ENCODE results near the gene CSPG4.

The CSPG4 gene

DNA sequence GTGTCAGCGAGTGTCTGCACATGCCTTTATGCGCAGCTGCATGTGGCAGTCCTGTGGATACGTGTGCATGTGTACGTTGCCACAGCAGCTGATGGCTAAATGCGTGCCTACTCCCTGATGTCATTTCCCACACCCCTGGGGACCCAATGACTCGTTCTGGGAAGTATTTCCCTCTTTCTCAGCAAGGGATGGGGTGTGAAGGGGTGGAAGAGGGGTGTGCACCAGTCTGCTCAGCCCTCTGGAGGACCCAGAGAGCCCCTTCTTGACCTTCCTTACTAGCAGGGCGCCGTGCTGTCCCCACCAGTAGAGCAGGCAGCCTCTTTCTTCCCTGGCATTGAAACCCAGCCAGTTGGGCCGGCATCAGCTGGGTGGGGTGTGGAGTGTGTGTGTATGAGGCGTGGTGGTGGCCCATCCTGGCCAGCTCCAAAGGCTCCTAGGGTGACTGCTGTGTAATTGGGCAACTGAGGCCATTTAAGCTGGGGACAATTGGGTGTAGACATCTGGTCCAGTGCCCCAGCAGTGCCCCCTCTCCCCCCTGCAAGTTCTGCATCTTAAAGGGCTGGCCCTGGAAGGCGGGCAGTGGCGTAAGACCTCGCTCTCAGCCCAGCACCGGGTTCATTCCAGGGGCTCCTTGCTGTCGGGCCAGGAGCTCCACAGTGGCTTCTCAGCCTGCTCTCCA, 45.7 kb downstream of the CSPG4 start:
- no peak for DNase-seq

DNA sequence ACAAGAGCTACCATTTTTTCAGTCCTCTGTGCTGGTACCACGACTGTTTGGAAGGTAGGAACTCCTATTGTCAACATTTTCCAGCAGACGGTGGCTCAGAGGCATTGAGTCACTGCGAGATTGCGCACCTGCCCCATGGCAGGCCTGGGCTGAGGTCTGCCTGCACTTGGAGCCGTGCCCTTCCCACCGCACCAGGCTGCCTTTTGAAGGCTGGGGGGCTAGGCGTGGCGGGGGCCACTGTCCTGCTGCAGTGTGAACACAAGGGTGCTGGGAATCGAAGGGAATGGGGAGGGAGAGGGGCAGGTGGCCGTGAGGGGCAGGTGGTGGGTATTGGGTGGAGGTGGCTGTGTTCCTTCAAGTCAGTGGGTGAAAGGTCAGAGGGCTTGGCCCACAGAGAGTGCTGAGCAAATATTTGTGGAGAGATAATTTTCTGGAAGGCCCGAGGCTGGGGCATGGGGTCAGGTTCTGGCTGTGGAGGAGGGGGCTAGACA, 48.7 kb downstream of the CSPG4 start:
- DNase-seq, result no peak

DNA sequence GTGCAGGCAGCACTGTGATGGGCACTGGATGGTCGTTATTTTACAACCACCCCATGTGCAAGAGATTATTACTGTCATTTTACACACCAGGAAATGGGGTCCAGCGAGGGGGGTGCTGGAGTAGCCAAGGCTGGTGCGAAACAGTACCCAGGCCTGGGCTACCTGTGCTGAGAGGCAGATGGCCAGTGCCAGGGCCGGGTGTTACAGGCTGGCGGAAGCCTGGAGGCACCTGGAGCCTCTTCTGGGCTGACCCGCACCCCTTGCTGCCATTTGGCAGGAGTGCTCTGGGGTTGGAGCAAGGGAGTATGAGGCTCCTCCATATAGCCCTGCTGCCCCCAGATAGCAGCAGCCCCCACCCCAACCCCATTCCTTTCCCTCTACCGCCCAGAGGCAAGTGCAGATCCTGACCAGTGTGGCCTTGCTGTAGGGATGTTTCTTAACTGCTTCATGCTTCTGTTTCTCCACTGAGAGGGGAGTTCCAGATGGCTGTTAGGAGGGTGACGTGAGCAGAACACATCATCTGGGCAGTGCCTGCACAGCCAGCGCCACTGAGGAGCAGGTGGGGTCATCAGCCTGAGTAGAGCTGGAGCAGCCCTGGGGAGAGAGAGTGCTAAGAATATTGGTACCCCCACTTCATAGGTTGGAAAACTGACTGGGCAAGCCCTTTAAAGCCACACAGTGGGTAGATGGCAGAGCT, 49.7 kb downstream of the CSPG4 start:
- no peak for DNase-seq

DNA sequence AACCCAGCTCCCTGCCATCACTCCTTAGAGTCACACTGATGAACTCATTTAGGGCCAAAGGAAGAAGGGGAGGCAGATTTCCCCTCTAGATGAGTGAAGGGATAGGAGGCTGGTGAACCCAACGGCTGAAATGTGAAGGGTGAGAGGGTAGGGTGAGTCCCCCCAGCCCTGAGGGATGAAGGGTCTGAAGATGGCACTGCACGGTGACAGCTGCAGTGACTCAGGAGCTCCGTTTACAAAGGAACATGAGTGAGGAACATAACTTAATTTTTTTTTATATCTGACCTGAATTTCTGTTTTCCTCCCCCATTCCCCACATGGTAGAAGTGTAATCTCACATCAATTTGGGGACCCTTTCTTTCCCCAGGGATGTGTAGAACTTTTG, 50.9 kb downstream of the CSPG4 start:
- DNase-seq, result no peak

DNA sequence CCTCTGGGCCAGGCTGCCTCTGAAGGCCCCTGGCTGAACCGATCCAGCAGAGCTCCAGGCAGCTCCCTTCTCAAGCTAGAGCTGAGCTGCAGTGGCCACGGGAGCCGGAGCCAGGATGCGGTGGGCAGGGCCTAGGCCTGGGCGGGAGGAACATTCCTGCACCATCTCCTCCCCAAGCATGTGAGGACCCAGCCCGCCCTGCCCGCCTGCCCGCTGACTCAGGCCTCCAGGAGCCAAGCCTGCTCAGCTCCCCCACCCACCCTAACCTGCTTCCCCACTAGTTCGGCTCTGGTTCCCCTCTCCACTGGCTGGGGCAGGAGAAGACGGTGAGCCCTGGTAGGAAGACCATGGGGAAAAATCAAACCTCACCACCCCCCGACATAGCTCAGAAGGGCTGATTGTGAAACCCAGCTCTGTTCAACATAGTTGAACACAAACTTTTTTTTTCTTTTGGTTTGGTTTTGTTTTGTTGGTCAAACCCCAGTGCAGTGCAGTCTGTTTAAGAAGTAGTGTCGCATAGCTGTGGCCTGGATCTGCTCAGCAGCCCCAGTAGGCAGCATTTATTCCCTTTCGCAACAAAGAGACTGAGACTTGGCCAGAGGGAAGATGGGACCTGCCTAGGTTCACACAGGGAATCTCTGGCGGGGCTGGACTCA, 51.4 kb downstream of the CSPG4 start:
- no peak for DNase-seq

DNA sequence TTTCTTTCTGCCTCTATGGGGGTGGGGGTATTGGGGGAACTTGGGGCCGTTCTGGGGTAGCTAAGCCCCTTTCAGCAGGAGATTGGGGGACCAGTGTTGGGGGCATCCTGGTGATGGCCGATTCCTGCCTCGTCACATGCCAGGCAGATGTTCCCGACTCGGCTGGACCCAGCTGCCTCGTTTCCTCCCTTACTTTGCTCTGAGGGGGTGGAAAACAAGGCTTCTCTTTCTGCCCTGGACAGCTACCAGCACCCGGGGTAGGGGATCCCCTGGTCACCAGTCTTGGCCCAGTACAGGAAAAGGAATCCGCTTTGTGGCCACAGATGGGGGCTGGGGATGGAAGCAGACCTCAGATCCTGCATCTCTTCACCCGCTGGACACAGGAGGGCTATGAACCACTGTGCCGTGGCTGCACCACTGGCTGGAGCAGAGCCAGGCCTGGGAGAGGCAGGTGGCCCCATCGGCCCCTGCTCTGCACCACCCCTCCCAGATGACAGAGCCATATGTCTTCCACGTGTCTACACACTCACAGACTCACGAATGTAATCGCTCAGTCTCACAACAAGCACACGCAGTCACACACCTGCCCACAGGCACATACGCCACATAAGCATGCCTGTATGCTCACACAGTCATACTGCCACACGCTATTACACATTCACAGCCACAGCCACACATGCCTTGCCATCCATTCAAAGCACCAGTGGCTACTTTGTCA, 52.6 kb downstream of the CSPG4 start:
- no peak for DNase-seq

DNA sequence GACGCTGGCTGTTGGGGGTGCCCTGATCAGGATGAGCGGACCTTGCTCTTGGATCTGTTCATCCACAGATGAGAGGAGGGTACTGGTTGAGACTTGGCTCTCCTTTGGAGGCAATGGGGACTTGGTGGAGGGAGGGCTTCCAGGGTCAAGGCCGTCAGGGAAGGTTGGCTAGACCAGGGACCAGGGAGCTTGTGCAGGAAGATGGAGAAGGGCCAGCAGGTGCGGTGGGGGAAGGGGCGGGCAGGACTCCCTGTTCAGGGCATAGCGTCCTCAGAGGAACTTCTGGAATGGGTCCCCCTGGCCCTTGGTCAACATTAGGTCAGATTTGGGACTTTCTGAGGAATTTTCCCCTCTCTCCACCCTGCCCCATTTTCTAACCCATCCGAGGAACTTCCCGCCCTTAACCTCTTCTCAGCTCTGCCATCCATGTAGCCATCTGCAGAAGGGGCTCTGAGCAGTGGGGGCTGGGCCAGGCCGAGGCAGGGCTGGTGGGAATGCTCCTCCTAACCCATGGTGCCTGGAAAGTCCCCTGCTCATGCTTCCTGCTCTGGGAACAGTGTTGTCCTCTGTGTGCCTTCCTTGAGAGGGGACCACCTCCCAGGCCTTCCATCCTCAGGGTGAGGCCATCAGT, 53.4 kb downstream of the CSPG4 start:
- no peak for DNase-seq

DNA sequence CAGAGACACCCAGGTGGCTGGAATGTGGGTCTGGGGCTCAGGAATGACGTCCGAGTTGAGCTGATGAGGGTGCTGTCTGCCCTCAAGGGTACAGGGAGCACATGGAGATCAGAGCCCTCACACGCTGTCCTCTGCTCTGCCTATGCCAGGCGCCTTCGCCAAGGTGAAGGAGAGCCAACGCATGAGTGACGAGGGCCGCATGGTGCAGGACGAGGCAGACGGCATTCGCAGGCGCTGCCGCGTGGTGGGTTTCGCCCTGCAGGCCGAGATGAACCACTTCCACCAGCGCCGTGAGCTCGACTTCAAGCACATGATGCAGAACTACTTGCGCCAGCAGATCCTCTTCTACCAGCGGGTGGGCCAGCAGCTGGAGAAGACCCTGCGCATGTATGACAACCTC, 55.8 kb downstream of the CSPG4 start:
- no peak for DNase-seq

DNA sequence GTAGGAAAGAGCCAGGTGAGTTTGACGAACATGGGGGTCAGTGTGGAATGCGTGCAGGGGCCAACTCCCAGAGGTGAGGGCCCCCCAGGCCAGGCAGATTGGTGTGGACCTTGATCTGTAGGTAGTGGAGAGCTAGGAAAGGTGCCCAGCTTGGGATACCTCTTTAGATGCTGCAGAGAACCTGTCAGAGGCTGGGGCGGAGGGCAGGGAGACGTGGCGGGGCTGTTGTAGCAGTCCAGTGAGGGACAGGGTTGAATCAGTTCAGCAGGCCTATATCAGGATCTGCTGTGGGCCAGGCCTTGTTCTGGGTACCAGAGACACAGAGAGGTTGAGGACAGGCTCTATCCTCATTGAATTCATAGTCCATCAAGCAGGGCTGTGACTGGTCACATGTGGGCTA, 56.3 kb downstream of the CSPG4 start:
- no peak for DNase-seq

DNA sequence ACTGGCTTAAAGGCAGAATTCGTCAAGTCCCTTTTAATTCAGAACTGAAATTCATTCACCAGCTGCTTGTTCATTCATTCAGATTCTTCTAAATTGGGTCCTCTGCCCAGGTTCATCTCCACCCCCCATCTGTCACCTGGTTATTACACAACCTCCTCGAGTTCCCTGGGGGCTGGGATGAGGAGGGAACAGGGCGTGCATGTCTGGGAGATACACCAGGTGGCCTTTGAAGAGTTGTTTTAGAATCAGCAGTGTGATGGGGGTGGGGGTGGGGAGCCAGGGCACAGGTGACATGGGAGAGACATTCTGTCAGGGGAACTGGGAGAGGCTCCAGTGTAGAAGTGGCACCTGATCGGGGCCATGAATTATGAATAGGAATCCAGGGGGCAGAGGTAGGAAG, 56.7 kb downstream of the CSPG4 start:
- DNase-seq, result peak; percentile 58

DNA sequence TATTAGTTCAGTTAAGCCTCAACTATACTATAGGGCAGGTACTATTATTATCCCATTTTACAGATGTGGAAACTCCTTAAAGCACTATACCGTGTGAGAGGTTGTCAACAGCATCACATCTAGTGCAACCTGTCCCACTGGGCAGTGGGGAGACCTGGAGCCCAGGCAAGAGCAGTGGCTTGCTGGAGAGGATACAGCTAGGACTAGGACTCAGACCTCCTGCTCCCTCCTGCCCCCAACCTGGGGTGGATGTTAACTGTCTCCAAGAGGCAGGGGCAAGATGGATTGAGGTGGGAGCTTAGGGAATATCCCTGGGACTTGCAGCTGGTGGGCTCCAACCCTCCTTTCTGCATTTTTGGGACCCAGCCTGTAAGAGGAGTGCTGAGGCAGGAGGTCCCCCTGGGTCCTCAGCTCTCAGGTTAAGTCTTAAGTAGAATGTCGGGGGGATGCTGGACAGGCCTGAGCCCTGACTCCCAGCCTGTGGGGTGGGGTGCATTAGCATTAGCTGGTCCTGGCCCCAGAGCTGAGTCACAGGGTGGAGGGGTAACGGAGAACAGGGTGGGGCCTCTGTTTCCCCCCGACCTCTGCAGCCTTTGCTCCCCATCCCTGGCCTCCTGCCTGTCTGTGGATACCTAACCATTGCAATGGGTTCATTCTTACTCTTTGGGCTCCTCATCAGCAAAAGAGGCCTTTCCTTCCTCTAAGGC, 58.3 kb downstream of the CSPG4 start:
- no peak for DNase-seq

DNA sequence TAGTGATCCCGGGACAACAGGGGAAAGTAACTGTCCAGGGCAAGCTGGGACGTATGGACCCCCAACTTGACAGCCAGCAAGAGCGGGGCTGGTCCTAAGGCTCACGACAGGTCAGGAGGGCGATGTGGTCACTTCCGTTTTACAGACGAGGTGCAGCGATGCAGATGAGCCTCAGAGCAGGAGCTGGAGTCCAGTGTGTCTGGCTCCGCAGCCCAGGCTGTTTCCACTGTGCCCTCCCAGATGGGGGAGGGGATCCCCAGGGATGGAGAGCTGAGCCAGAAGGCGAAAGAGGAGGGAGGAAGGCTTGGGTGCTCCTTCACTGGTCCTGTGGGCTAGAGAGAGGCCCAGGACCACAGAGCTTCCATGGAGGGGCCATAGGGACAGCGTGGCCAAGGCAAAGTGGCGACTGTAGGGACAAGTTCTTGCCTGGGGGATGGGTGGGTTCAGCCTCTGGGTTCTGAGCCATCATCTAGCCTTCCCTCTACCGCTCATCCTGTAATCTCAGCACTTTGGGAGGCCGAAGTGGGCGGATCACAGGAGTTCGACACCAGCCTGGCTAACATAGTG, 59.2 kb downstream of the CSPG4 start:
- no peak for DNase-seq

DNA sequence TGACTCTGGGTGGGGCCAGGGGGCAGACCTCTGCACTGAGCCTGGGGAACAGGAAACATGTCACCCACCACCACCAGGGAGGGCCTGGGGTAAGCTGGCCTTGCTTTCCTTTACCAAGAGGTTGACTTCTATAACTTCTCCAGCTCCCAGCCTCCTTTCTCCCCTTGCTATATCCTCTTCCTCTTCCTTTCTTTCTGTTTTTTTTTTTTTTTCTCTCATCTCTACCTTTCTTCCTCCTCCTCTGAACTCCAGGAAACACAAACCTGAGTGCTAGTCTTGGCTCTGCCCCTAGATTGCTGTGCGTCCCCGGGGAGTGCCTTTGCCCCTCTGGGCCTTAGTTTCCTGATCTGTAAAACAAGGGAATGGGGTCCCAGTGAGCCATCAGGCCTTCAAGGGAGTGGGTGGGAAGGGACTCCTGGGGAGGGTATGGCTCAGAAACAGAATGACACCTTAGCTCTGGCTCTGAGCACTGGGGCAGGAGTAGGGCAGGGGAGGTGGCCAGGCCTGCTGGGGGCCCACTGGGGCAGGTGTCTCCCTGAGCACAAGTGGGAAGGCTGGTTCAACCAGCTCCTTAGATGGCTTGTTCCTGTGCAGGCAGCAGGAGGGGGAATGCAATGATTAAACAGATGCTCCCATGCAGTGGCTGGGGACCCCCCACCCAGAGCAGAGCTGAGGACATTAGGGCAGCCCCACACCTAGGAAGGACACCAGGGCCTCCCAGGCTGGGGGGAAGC, 60.7 kb downstream of the CSPG4 start:
- no peak for DNase-seq

DNA sequence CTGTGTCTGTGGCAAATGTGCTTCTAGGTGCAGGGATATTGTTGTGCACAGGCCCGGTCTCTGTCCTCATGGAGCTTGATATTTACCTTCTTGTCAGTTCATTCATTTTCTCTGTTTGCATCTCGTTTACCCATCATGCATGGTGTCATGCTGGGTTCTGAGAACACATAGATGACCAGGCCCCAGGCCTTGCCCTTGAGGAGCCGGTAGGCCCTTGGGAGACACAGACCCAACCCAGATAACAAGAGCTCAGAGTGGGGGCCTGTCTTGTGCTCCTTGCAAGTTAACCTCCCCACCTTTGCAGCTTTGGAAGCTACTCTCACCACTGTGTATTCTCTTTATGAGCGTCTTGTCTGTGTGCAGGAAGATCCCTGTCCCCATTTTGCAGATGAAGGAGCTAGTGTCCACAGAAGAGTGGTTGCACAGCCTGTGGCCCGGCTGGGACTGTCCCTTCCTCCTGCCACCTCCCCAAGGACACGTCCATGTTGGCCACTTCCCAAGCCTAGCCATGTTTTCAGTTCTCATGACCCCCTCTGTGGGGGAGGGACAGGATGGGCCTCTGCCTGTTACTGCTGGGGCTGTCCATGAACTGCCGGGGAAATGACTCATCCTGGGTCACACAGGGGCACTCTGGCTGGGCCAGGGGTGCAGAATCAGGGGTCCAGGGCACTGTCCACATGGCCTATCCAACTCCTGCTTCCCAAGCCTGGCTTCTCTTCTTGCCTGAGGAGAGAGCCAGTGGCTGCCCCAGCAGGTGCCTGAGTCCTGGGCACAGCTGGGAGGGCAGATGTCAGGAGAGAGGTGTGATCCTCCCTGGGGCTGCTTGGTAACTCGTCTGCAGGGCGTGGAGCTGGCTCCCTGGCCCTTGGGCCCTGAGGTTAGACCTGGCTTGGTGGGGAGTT, 61.5 kb downstream of the CSPG4 start:
- DNase-seq, result no peak

DNA sequence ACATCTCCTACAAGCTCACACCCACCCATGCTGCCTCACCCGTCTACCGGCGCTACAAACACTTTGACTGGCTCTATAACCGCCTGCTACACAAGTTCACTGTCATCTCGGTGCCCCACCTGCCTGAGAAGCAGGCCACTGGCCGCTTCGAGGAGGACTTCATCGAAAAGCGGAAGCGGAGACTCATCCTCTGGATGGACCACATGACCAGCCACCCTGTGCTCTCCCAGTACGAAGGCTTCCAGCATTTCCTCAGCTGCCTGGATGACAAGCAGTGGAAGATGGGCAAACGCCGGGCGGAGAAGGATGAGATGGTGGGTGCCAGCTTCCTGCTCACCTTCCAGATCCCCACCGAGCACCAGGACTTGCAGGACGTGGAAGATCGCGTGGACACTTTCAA, 62.8 kb downstream of the CSPG4 start:
- DNase-seq, result no peak

DNA sequence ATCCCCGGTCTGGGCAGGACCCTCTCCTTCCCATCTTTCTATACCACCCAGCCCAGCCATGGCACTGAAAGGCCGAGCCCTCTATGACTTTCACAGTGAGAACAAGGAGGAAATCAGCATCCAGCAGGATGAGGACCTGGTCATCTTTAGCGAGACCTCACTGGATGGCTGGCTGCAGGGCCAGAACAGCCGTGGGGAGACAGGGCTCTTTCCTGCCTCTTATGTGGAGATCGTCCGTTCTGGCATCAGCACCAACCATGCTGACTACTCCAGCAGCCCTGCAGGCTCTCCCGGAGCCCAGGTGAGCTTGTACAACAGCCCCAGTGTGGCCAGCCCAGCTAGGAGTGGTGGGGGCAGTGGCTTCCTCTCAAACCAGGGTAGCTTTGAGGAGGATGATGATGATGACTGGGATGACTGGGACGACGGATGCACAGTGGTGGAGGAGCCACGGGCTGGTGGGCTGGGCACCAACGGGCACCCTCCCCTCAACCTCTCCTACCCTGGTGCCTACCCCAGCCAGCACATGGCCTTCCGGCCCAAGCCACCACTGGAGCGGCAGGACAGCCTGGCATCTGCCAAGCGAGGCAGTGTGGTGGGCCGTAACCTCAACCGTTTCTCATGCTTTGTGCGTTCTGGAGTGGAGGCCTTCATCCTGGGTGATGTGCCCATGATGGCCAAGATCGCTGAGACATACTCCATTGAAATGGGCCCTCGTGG, 63.4 kb downstream of the CSPG4 start:
- DNase-seq, result no peak

DNA sequence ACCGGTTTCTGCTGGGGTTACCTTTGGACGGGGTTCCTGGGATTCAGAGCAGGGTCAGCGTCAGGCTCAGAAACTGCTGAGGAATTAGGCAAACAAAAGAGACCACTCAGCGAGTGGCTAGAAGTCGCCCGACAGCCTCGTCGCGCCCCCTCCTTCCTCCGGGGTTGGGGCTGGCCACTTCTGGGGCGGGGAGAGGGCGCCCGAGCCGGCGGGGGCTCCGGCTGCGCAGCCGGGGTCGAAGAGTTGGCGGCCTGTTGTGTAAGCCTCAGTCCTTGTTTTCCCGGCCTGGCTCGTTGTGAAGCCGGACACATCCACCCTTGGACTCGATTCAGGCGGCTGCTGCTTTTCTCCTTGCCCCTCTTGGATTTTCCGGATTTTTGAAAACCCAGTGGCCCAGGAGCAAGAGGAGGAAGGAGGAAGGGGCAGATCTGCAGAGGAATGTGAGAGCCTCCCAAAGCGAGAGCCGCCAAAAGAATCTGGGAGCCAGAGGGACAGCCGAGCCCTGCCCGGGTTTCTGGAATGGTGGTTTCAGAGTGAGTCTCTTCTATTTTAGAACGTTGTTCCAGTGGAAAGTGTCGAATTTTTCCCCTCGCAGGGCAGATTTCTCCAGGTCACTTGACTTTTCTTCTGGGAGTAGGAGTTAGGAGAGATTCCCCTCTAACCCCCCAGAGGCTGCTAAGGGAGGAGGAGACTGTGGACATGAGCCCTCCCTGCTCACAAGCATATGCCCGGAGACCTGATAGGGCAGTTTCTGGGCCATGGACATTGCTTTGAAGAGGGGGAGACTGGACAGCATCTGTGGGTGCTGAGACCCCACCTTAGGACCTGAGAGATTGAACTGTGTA, 64.3 kb downstream of the CSPG4 start:
- no peak for DNase-seq

DNA sequence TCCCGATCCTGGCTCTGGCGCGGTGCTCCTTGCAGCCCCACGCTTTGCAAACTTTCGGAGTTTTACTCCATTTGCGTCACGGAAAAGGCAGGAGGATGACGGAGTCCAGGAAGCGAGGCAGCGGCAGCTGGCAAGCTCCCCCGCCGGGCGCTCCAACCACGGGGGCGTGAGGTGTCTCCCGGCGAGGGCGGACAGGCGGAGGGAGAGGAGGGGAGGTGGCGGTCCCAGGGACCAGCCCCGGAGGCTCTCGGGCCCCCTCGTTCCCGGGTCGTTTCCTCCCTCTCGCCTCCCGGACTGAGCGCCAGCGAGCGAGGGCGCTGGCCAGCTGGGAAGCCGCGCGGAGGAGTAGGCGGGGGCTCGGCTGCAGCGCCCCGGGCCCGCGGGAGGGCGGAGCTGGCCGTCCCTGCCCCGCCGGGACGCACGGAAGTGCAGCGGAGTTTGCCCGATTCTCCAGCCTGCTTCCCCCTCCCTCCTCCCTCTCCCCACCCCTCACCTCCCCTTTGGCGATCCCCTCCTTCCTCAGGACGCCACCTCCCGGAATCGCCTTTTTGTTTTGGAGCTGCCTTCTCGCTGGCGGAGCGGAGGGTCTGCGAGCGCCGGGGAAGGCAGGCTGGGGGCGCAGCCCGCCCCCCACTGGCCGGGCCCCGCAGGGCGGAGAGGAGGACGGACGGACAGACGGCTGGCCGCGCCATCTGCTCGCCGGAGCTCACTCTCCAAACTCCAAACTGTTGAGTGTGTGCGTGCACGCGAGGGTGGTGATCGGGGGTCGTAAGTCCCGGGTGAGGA, 65.1 kb downstream of the CSPG4 start, which contains the start of gene SNX33:
Gene SNX33, plus strand, starts transcription at position 543 of the 786 bp plus-strand sequence. CDS start 1,191 bp downstream, outside the sequence.
- DNase-seq, result no peak
